ENCODE data around the gene STXBP6. TPM values are rescaled to one million over a fixed set of nuclear protein-coding genes. Genes with fewer than 3 reads are reported as not detected.

Gene STXBP6
- total RNA-seq, 1 donor from 2014 or later, result 27.4 TPM

DNA sequence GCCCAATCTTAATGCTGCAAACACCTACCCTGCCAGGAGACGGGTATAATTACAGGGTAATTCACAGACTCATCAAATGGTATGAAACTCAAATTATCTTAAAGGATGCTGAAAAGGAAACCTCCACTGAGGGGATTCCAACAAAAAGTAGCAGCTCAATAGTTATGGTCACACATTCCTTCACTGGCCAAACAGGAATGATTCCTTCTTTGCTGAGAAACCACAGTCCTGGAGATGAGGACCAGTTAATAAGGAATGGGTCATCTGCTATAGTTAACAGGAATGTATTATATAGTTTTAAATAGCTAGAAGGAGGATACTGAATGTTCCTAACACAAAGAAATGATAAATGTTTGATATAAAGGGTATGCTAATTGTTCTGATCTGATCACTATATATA, 136.9 kb downstream of the STXBP6 start:
- TF ChIP-seq, protein P1, sequence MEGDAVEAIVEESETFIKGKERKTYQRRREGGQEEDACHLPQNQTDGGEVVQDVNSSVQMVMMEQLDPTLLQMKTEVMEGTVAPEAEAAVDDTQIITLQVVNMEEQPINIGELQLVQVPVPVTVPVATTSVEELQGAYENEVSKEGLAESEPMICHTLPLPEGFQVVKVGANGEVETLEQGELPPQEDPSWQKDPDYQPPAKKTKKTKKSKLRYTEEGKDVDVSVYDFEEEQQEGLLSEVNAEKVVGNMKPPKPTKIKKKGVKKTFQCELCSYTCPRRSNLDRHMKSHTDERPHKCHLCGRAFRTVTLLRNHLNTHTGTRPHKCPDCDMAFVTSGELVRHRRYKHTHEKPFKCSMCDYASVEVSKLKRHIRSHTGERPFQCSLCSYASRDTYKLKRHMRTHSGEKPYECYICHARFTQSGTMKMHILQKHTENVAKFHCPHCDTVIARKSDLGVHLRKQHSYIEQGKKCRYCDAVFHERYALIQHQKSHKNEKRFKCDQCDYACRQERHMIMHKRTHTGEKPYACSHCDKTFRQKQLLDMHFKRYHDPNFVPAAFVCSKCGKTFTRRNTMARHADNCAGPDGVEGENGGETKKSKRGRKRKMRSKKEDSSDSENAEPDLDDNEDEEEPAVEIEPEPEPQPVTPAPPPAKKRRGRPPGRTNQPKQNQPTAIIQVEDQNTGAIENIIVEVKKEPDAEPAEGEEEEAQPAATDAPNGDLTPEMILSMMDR (IDR thresholded peaks at IDR 0.05), result no peak
- Histone ChIP-seq H3K27me3 (no peaks in the 10 kb centered on the region), H3K4me1 (peaks cover 13% of the 10 kb centered on the region), H3K9me3 (no peaks in the 10 kb centered on the region), H3K36me3 (no peaks in the 10 kb centered on the region), H3K4me3 (no peak overlapping the region), H3K27ac (no peak overlapping the region)
- ATAC-seq (no peak), DNase-seq (no peak)
- intact Hi-C loops (cut with DNase I), result no loop called here

DNA sequence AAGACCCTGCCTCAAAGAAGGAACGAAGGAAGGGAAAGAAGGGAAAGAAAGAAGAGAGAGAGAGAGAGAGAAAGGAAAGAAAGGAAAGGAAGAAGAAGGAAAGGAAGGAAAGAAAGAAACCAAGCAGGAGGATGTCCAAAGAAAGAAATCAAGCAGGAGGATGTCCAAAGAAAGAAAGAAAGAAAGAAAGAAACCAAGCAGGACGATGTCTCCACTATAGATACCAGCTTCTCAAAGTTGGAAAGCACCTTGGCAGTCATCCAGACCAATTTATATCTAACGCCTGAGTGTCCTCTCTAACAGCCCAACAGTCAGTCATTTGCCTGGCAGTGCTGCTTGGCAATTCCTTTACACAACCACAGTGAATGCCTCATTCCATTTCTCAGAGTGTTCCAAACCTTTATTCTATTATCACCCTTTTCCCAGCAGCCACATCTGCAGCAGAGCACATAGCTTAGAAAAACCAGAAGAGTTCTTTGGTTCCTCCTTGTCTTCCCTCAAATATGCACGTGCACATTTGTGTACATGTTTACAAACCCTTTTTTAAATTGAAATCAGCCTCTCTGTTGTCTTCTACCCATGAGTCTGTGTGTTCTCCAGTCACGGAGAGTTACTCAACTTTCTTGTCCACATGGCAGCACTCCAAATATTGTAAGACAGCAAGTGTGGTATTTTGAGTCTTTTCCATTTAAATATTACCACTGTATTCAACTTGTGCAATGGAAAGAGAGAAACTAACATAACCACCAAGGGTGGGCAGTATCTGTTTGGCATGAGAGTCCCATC, 138.4 kb downstream of the STXBP6 start:
- TF ChIP-seq, protein P1 (IDR thresholded peaks at IDR 0.05), result no peak
- Histone ChIP-seq H3K4me1 (peaks cover 13% of the 10 kb centered on the region), H3K27ac (no peak overlapping the region)

DNA sequence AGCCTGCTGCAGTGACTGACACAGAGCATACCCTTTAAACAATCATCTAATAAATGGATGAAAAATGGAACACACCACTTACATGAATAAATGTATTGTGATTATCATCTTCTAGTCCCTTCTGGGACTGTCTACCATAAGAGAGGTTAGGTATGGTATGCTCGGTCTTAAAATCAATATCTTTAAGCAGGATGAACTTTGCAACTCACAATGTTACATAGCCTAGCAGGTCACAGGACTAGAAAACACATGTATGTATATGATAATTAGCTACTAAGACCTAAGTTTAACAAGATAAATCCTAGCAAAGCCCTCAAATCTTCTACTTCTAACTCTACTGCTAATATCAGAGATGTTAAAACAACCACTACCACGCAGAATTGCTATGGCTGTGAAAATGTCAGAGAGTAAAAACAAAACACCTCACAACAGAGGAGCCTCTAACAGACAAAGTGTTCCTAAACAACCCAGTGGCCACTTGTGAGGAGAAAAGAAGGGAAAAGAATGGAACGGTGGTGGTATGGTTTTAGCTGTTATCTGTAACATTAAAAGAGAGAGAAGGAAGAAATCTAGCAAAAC, 139.4 kb downstream of the STXBP6 start:
- Histone ChIP-seq H3K27ac (no peak overlapping the region), H3K27me3 (no peaks in the 10 kb centered on the region), H3K9me3 (no peaks in the 10 kb centered on the region), H3K4me1 (peaks cover 13% of the 10 kb centered on the region), H3K4me3 (no peak overlapping the region), H3K36me3 (no peaks in the 10 kb centered on the region)
- TF ChIP-seq, protein P1 (IDR thresholded peaks at IDR 0.05), result no peak
- intact Hi-C loops (cut with DNase I), result no loop called here
- no peak for ATAC-seq
- no peak for DNase-seq

More for the DNA sequence above, 138.4 kb downstream of the STXBP6 start:
- intact Hi-C loops (cut with DNase I), result no loop called here
- no peaks in the 10 kb centered on the region for H3K27me3 ChIP-seq
- H3K4me3 ChIP-seq, result no peak overlapping the region
- no peaks in the 10 kb centered on the region for H3K36me3 ChIP-seq
- ATAC-seq (peak; percentile 58), DNase-seq (no peak)
- H3K9me3 ChIP-seq, result no peaks in the 10 kb centered on the region

DNA sequence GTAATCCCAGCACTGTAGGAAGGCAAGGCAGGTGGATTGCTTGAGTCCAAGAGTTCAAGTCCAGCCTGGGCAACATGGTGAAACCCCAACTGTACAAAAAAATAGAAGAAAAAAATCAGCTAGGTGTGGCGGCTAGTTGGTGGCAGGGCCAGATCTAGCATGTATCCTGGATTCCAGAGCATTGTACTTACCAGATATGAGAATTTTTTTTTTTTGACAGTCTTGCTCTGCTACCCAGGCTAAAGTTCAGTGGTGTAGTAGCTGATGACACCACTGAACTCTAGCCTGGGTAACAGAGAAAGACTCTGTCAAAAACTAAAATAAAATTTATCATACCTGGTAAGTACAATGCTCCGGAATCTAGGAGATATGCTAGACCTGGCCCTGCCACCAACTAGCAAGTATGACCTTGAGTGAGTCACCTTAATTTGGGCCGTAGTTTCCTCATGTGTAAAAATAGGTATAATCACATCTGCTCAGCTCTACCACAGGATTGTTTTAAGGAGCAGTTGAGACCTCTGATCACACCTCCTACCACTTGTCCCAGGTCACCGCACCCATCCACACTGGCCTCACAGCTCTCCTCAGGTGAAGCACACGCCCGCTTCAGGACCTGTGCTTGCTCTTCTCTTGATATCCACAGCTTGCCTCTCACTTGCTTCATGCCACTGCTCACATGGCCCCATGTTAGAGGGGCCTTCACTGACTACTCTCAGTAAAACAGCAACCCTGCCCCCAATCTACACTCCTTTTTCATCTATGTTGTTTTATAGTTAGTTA, 140.2 kb downstream of the STXBP6 start:
- intact Hi-C loops (cut with DNase I), result no loop called here
- ATAC-seq, result no peak
- no peak for DNase-seq

DNA sequence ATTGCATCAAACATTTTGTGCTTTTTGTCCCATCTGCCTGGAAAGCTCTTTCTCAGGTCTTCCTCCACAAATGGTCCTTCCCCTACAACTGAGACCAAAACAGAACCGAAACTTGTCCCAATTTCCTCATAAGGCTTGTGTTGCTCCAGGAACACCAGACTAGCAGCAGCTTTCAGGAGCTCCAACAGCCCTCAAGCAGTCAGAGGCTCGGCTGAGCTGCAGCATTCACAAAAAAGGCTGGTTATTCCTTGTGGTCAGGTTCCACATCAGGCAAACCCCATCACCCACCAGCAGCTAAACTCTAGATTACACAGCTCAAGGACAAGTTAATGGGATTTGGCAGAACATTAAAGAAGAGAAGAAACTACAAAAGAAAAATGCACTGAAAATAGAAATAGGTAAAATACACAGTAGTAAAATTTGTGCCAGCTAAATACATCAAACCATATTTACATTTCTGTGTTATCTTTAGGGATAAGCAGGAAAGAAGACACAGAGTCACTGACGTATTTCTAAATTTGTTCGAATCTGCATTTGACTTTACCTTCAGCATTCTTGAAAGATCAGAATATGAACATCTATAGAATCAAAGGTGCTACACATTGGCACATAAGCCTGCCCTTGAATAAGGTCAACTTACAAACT, 141.2 kb downstream of the STXBP6 start:
- Histone ChIP-seq H3K9me3 (no peaks in the 10 kb centered on the region), H3K36me3 (no peaks in the 10 kb centered on the region), H3K27ac (no peak overlapping the region), H3K4me3 (no peak overlapping the region), H3K4me1 (peaks cover 13% of the 10 kb centered on the region), H3K27me3 (no peaks in the 10 kb centered on the region)
- DNase-seq (no peak), ATAC-seq (peak; percentile 81)
- TF ChIP-seq, protein P1 (IDR thresholded peaks at IDR 0.05), result no peak
- intact Hi-C loops (cut with DNase I), result no loop called here

More for the DNA sequence above, 140.2 kb downstream of the STXBP6 start:
- Histone ChIP-seq H3K36me3 (no peaks in the 10 kb centered on the region), H3K27ac (no peak overlapping the region), H3K4me1 (peaks cover 13% of the 10 kb centered on the region), H3K9me3 (no peaks in the 10 kb centered on the region), H3K4me3 (no peak overlapping the region), H3K27me3 (no peaks in the 10 kb centered on the region)
- TF ChIP-seq, protein P1 (IDR thresholded peaks at IDR 0.05), result no peak
